Fibroblast of the conjunctiva (primary cell): ENCODE data around the gene LEF1.
A peak's percentile ranks its signal among the peaks of the same experiment; 100 is the strongest.

Experiments
- DNase-seq: peaks from one replicate; pipeline ENCODE4 v3.0.0-alpha.2; 2010; ENCODE audit warnings: low read depth

Gene LEF1

DNA sequence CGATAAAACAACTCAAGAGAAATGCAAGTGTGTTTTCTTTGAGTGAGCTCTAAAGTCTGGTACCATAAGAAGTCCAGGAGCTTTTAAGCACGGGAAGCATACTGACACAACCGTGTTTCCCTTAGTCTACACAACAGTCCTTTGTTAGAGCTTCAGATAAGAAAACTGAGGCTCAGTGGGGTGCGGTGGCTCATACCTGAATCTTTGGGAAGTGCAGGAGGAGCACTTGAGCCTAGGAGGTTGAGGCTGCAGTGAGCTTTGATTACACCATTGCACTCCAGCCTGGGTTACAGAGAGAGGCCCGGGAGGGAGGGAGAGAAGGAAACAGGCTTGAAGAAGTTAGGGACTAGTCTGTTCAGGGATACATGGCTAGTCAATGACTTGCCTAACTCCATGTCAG is 21.9 kb downstream of the LEF1 start:
- DNase-seq, result no peak

GRCh38 chr4:108146336-108146735 is 22.4 kb downstream of the LEF1 start:
- DNase-seq, result no peak

DNA sequence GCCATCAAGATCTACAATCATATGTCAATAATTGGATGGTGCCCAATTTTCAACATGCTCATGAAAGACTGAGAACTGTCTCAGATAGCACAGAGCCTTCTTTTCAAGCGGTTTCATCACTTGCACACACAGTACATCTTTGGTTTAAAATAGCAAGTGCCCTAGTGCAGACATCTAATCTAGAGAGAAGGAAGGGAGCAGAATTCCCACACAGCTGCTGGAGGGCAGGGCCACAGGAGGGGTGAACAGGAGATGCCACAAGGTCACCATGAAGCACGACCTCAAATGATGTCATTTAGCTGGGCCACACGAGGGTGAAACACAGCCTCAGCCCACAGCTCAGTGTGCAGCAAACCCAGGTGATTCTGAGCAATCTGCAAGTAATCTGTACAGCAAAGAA is 24.3 kb downstream of the LEF1 start:
- no peak for DNase-seq

DNA sequence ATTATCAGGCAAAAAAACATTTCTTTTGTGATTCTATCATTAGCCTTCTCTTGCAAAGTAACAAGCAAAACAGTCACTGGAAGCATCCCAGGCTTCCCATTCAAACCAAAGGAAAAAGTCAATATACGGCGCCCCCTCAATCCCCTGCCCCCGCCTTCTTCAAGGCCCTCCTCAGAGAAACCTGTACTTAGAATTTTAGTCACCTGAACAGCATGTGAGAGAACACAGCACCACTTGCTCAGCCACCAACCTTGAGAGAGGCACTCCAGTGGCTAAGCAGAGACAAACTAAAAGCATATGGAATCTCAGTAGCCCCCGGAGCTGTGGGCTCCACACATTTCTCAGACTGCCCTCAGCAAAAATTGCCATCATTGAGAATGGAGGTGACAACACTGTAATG is 25.2 kb downstream of the LEF1 start:
- no peak for DNase-seq

- DNase-seq, result no peak
Measured at GRCh38 chr4:108142870-108143269, 25.9 kb downstream of the LEF1 start.

- DNase-seq, result peak; percentile 41
Measured at GRCh38 chr4:108141213-108141950, 27.4 kb downstream of the LEF1 start.

GRCh38 chr4:108140328-108140727 is 28.4 kb downstream of the LEF1 start:
- no peak for DNase-seq

DNA sequence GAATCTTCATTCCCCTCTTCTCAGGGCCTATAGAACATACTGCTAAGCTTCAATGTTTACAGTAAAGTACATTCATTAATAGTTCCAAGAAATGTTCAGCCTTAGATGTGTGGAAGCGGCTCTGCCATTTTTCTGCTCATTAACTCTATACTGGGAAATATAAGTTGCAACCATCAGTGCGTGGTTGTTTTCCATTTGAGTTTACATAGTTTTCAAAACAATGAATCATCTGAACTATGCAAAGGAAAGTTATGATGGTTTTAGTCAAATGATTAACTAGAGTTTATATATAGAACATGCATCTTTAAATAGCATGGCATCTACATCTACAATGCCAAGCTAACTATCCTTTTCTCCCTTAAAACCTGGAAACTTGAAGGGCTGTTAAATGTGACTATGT is 29.6 kb downstream of the LEF1 start:
- DNase-seq, result no peak

GRCh38 chr4:108135549-108136209 is 33.1 kb downstream of the LEF1 start:
- no peak for DNase-seq

DNA sequence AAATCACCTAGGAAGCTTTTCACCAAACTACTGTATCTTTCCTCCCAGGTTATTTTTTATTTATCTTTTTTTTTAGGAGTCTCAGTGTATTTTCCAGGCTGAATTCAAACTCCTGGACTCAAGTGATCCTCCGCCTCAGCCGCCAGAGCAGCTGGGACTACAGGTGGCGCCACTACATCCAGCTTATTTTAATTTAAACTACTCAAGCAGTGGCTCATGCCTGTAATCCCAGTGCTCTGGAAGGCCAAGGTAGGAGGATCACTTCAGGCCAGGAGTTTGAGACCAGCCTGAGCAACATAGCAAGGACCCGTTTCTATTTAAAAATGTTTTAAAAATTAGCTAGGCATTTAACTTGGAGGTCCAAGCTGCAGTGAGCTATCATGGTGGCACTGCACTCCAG is 37.8 kb downstream of the LEF1 start:
- DNase-seq, result no peak

DNA sequence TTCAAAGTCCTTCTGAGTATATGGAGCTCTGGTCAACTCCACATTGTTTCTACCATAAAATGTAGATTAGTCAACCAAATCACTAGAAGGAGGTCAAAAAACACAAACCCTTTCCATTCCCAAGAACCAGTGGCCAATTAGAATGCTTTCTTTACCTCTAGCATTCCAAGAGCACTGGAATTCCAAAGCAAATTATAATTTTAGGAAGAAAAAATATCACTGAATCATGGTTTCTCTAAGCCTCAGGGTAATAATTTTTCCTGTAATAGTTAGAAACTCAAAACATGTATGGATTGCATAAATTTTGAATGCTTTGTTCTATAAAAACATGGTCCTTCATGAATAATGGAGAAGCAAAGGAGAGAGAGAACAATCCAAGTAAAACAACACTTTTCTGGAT is 39.5 kb downstream of the LEF1 start:
- no peak for DNase-seq

GRCh38 chr4:108126806-108127205 is 41.9 kb downstream of the LEF1 start:
- no peak for DNase-seq

- DNase-seq, result no peak
Measured at GRCh38 chr4:108120789-108121188, 47.9 kb downstream of the LEF1 start.

- DNase-seq, result no peak
Measured at GRCh38 chr4:108119199-108119800, 49.4 kb downstream of the LEF1 start.

DNA sequence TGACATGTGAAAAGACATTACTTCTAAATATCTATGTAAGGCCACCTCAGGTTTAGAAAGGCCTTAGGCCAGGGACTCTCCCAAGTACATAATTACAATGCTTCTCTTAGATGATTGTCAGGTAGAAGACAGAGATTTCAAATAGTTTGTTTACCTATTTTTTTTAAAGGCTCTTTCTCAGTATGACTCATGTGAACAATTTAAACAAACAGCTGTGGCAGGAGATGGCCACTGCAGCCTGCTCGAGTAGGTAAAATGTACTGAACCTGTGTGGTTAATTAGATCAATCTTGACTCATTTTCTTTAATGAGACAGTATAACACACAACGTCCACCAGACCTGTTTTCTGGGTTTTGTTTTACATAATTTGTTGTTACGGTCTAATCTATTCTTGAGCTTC is 50.2 kb downstream of the LEF1 start:
- DNase-seq, result no peak

DNA sequence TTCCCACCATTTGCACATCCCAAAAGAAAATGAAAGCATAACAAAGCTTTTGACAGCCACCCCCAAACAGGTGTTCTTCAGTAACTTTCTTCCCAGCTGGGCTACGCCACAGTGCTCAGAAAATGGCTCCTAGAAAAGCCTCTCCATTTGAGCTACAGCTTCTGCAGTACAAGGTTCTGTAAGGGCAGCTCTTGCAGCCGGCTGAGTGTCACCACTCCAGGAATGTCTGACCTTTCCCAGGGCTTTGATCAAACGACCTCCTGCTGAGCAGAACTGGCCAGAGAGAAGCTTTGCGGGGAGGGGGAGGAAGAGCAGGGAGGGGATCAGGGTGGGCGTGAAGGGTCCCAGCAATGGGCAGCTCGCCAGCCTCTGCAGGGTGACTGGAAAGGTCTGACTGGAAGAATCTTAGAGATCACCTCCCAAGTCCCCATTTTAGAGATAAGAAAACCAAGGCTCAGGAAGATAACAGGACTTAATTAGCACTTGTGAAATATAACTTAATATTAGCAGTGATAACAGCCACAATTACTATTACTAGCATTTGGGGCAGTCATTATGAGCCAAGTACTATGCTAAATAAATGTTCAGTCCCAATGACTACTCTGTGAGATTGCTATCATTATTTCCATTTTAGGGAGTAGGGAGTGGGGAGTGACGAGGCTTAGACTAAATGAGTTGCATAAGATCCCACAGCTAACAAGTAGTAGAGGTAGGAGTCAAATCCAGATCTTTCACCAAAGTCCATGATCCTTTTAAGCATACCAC is 51.1 kb downstream of the LEF1 start:
- DNase-seq, result no peak

DNA sequence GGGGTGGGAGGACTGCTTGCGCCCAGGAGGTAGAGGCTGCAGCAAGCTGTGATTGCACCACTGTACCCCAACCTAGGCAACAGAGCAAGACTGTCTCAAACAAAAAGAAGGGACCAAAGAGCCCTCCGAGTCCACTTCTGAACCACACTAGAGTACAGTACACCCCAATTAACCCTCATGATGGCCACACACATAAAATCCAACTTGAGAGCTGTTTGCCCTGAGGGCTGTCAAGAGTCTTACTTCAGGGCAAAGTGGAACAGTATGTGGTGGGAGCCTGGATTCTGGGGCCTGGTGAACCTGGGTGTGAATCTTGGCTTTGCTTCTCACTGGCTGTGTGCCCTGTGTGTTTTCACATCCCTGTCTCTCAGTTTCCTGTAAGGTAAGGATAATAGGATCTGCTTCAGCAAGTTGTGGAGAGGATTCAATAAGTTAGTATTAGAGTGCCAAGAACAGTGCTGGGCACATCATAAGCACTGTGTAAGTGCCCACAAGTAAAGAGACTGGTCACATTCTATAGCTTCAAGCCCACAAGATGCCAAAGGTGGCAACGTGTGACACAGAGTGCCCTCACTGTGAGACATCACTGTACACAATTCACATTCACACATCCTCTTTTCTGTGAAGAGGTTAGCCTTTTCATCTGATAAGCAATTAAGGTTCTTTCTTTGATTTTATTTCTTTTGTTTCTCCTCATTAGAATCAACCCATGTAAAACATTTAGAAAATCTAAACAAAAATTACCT is 52.1 kb downstream of the LEF1 start:
- no peak for DNase-seq

- DNase-seq, result no peak
Measured at GRCh38 chr4:108115168-108115526, 53.6 kb downstream of the LEF1 start.

- DNase-seq, result no peak
Measured at GRCh38 chr4:108114503-108114902, 54.2 kb downstream of the LEF1 start.

- DNase-seq, result no peak
Measured at GRCh38 chr4:108113229-108113628, 55.5 kb downstream of the LEF1 start.

DNA sequence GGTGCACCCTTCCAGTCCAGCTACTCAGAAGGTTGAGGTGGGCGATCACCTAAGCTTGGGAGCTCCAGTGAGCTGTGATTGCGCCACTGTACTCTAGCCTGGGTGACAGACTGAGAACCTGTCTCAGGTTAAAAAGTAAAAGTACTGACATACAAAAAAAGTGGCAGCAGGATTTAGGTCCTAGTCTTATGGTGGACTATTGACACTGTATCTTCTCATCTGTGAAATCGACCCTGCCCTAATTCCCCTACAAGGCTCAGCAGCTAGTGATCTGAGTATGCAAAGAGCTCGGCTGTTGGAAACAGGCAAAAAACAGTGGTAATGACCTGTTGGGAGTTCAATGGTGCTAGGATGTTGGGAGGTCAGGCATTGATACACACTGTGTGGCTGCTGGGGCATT is 57.0 kb downstream of the LEF1 start:
- no peak for DNase-seq

- no peak for DNase-seq
Measured at GRCh38 chr4:108110450-108110849, 58.3 kb downstream of the LEF1 start.
